ENCODE results near the gene RNF157. TPM values are rescaled to one million over a fixed set of nuclear protein-coding genes. Genes with fewer than 3 reads are reported as not detected.
A peak's percentile ranks its signal among the peaks of the same experiment; 100 is the strongest.

RNF157 gene
- total and polyA plus RNA-seq, 11 donors: 3.6 to 7.4 (median 5.2) TPM

GRCh38 chr17:76130473-76130872 is 109.8 kb downstream of the RNF157 start:
- Histone ChIP-seq H3K4me1 (peaks cover 0 to 9% (median 0%) of the 10 kb centered on the region in 12 donors), H3K9me3 (no peaks in the 10 kb centered on the region), H3K27ac (no peak overlapping the region), H3K4me3 (no peak overlapping the region), H3K36me3 (no peaks in the 10 kb centered on the region), H3K27me3 (peaks cover 0 to 57% (median 45%) of the 10 kb centered on the region in 9 donors)
- intact Hi-C loops (cut with DNase I): no loop called here
- 31 to 47% (median 41%) methylated on average over 12 to 13 of the region's 13 CpGs for WGBS, 4 donors
- DNase-seq (peak in 1 of 5 donors; percentile 48), ATAC-seq (no peak)
- no peak for TF ChIP-seq POLR2A (IDR thresholded peaks at IDR 0.05)
- no peak for TF ChIP-seq CTCF (IDR thresholded peaks at IDR 0.05)

GRCh38 chr17:76125922-76126321 is 114.4 kb downstream of the RNF157 start:
- no peaks in the 10 kb centered on the region for H3K9me3 ChIP-seq
- no peak overlapping the region for H3K27ac ChIP-seq
- 89 to 97% (median 97%) methylated on average over 1 of the region's 1 CpG for WGBS, 4 donors
- H3K36me3 ChIP-seq: no peaks in the 10 kb centered on the region
- ATAC-seq: no peak
- H3K4me1 ChIP-seq: peaks cover 0 to 15% (median 2%) of the 10 kb centered on the region in 12 donors
- no peak overlapping the region for H3K4me3 ChIP-seq
- TF ChIP-seq POLR2A (IDR thresholded peaks at IDR 0.05): no peak
- no peak for TF ChIP-seq CTCF (IDR thresholded peaks at IDR 0.05)
- peaks cover 0 to 11% (median 4%) of the 10 kb centered on the region in 9 donors for H3K27me3 ChIP-seq
- no peak for DNase-seq
- intact Hi-C loops (cut with DNase I): no loop called here

GRCh38 chr17:76125391-76125675 is 115.0 kb downstream of the RNF157 start:
- no peak overlapping the region for H3K4me3 ChIP-seq
- intact Hi-C loops (cut with DNase I): no loop called here
- peak in 1 of 5 donors; percentile 30 for DNase-seq
- peaks cover 0 to 15% (median 2%) of the 10 kb centered on the region in 12 donors for H3K4me1 ChIP-seq
- no peaks in the 10 kb centered on the region for H3K9me3 ChIP-seq
- no peaks in the 10 kb centered on the region for H3K36me3 ChIP-seq
- TF ChIP-seq POLR2A (IDR thresholded peaks at IDR 0.05): no peak
- no peak for TF ChIP-seq CTCF (IDR thresholded peaks at IDR 0.05)
- 87 to 90% (median 89%) methylated on average over 4 to 5 of the region's 5 CpGs for WGBS, 4 donors
- no peak overlapping the region for H3K27ac ChIP-seq
- H3K27me3 ChIP-seq: peaks cover 0 to 6% (median 0%) of the 10 kb centered on the region in 9 donors
- no peak for ATAC-seq

GRCh38 chr17:76124582-76125390 is 115.5 kb downstream of the RNF157 start:
- TF ChIP-seq POLR2A (IDR thresholded peaks at IDR 0.05) (no peak), CTCF (IDR thresholded peaks at IDR 0.05) (no peak)
- H3K4me3 ChIP-seq: no peak overlapping the region
- DNase-seq (peak in 1 of 5 donors; percentile 17), ATAC-seq (no peak)
- H3K9me3 ChIP-seq: no peaks in the 10 kb centered on the region
- peaks cover 0 to under 1% (median 0%) of the 10 kb centered on the region in 9 donors for H3K27me3 ChIP-seq
- peaks cover 0 to 15% (median 2%) of the 10 kb centered on the region in 12 donors for H3K4me1 ChIP-seq
- intact Hi-C loops (cut with DNase I): loop anchor here in 8 of 10 donors (5.0 kb wide), 4 partner anchors 58 to 273 kb away; no protein-coding TSS in a partner anchor
- no peak overlapping the region for H3K27ac ChIP-seq
- 86 to 93% (median 89%) methylated on average over 21 to 22 of the region's 22 CpGs for WGBS, 4 donors
- no peaks in the 10 kb centered on the region for H3K36me3 ChIP-seq

Measured in heart left ventricle (tissue), 16 donors.